HPDE6-E6E7 (cell line): ENCODE results near the gene TSC2.
"Not testable (repeated sequence)": the region's sequence is repeated elsewhere in the genome, so short reads cannot be mapped to it uniquely, and the experiment has no call there.

Experiments used
- DNase-seq: peaks from one replicate; pipeline ENCODE4 v3.0.0; 2011; ENCODE audit warnings: missing footprints; ENCODE audit errors: extremely low spot score

TSC2 gene

DNA sequence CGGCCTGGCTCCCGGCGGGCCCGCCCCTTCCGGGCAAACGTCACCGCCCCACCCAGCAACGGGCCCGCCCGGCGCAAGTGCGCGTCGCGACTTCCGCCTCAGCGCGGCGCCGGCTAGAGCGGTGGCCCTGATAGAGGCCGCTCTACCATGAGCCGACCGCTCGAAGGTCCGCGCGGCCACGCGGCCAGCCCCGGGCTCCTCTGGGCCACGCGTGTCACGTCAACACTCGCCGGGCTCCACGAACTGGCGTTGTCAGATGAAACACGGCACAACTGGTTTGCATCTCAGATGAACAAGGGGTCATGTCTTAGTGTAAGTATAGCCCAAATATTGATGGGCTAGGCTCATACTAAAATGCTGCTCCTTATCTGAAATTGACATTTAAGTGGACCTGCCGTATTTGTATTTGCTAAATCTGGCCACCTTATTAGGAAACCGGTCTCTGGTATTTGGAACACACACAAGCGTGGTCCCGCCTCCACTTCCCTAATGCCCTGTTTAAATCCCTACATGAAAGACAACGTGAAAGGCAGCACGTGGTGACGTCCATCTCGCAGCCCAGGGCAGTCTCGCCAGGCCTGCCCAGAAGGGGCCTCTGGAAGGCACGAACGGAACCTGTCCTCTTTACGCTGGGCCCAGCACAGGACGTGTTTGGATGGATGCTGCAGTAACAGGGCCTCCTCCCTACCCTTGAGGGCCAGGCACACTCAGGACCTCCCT lies 37.8 kb upstream of the TSC2 start, which contains the start of gene ZNF598:
TSS of gene ZNF598 (minus strand) at position 31 of the 720 bp plus-strand sequence.
- DNase-seq, result no peak

- DNase-seq, result not testable (repeated sequence)
These were observed 36.1 kb upstream of the TSC2 start for GRCh38 chr16:2011726-2012125.

DNA sequence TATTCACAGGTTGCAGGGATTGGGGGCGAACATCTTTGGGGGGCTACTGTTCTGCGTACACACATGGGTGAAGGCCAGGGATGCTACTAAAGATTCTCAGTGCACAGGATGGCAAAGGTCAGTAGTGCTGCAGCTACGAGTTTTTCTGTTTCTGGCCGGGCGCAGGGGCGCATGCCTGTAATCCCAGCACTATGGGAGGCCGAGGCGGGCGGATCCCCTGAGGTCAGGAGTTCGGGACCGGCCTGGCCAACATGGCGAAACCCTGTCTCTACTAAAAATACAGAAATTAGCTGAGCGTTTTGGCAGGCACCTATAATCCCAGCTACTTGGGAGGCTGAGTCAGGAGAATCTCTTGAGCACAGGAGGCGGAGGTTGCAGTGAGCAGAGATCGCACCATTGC lies 34.3 kb upstream of the TSC2 start:
- DNase-seq, result no peak

DNA sequence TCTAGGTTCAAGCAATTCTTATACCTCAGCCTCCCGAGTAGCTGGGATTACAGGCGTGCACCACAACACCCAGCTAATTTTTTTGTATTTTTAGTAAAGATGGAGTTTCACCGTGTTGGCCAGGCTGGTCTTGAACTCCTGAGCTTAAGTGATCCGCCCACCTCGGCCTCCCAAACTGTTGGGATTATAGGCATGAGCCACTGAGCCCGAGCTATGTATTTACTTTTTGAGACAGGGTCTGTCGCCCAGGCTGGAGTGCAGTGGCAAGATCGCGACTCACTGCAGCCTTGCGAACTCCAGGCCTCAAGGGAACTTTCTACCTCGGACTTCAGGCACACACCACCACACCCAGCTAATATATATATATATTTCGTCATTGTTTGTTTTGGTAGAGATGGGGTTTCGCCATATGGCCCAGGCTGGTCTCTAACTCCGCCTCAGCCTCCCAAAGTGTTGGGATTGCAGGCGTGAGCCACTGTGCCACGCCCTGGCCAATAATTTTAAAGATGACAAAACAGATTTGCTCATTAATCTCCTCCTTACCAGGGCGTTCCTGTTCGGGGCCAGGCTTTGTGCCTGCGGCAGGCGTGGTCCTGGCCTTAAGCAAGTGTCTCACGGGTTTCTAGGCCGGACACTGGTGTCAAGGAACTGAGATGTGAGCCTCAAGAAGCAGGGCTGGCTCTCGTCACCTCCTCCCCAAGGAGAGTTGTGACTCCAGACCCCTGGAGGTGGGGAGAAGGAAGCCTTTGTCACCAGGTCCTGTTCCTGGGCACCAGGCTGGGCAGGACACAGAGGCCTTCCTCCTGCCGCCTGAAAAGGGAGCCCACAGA lies 32.5 kb upstream of the TSC2 start:
- DNase-seq, result peak; percentile 66

DNA sequence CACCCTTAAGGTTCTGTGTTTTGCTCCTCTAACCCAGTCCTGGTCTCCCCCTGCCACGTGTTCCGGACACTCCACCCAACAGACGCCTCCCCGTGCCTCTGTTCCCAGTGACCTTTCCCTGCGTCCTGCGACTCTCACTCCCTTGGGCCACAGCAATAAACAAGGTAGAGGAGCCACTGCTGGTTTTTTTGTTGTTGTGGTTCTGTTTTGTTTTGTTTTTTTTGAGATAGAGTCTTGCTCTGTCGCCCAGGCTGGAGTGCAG lies 31.9 kb upstream of the TSC2 start:
- no peak for DNase-seq

DNA sequence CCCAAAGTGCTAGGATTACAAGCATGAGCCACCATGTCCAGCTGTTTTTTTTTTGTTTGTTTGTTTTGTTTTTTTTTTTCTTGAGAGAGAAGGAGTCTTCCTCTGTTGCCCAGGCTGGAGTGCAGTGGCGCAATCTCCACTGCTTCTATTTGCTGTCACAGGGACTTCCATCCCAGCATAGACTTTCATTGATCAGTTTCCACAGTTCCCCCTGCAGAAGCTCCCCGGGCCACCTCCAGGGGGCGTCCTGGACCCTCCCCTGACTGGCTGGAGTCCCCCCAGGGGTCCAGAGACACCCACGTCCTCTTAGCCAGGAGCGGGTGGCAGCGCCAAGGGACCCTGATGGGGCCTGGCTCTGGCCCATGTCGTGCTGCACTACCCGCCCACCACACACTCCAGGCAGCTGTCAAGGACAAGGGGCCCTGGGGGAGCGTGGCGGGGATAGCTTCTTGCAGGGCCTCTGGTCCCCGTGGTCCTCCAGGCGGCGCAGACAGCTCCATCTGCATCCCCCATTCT lies 31.3 kb upstream of the TSC2 start:
- DNase-seq, result no peak

GRCh38 chr16:2019518-2019920 lies 28.3 kb upstream of the TSC2 start, which contains the start of gene NPW:
NPW (plus strand) TSS chr16:2019785.
- no peak for DNase-seq

- DNase-seq, result no peak
These were observed 27.6 kb upstream of the TSC2 start for GRCh38 chr16:2019921-2020831.

- peak; percentile 38 for DNase-seq
These were observed 25.1 kb upstream of the TSC2 start for GRCh38 chr16:2022723-2023091.

GRCh38 chr16:2023092-2024031 lies 24.4 kb upstream of the TSC2 start:
- peak; percentile 79 for DNase-seq

DNA sequence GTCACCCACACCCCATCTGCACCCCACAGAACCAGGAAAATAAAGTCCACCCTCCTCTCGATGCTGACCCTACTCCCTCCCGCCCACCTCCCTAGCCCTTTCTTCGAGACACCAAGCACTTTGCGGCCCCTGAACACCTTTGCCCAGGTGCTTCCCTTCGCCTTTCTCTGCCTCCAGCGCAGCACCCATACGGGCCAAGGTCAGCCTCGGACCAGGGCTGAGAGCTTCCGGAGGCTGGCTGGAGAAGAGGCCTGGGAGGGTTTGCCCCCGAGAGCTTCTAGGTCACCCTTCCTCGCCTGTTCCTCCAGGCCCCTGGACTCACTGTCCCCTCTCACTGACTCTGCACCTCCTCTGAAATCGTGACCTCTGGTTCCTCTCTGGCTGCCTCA lies 23.8 kb upstream of the TSC2 start:
- no peak for DNase-seq

- no peak for DNase-seq
These were observed 22.5 kb upstream of the TSC2 start for GRCh38 chr16:2025251-2025650.

DNA sequence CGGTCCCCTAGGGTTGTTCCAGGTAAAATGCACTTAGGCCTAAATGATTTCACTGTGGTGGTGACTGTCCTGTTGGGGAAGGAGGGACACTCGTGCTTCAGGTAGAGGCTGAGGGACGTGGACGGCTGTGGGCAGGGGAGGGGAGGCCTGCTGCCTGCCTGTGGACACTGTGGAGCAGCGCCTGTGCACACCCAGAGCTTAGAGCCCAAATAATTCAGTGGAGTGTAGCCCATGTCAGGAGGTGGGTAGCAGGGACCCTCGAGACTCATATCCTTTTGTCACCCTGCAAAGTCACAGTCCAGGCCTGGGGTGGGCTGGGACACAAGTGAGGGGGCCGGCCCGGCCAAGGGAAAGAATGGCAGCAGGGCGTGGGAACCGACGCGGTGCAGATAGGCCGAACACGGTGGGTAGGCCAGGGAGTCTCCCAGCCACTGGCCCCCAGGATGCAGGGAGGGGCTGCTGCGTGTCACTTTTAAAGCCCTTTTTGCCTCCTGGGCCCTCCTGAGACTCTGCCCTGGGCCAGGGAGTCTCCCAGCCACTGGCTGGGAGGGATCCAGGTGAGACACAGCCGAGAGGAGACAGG lies 21.8 kb upstream of the TSC2 start:
- no peak for DNase-seq

- peak; percentile 45 for DNase-seq
These were observed 21.2 kb upstream of the TSC2 start, which contains the start of gene NHERF2 for GRCh38 chr16:2026461-2027023. NHERF2 (plus strand) TSS chr16:2026902; CDS start chr16:2027006, 104 bp downstream.

DNA sequence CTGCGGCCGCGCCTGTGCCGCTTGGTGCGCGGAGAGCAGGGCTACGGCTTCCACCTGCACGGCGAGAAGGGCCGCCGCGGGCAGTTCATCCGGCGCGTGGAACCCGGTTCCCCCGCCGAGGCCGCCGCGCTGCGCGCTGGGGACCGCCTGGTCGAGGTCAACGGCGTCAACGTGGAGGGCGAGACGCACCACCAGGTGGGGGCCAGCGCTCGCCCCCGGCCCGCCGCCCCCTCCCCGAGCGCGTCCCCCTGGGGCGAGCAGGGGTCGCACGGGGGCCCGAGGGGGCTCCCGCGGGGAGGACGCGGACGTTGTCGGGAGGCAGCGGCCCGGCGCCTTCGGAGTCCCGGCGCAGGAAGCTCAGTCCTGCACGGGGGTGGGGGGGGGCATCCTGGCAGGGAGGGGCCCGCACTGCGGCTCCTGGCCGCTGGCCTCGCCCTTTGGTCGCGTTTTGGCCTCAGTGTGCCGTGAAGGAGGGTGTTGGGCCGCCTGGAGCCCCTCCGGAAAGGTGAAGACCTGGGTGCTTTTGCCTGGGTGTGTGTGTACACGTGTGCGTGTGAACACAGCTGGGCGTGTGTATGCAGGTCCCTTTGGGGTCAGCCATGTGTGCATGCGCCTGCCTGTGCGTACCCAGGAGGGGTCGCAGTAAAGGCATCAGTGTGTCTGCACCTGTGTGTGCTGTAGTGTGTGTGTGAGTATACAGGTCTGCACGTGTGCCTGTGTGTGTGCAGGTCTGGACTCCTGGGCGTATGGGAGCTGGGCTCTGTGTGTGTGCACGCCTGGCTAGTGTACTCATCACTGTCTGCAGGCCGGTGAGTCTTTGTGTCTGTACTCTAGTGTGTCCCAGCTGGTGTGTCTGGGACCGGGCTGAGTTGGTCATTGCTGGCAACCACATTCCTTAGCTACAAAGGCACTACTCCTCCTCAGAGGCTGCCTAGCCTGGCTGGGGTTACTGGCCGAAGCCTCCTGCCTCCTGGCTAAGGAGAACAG lies 20.5 kb upstream of the TSC2 start:
- DNase-seq, result no peak

DNA sequence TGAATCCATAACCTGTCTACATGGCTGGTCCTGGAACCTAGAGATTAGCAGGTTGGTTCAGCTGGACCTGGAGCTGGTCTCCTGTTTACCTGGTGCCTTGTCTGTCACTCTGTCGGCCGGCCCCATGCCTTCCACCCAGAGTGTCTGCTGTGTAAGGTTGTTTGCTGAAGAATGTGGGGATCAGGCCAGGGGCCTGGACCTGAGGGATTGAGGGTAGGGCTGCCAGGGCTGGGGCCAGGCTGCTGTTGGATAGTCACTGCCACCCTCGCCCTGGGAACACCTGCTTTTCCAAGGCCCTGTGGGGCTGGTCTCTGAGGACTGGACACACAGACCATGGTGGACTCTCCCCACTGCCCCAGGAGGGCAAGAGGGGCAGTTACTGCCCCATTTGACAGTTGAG lies 19.6 kb upstream of the TSC2 start:
- DNase-seq, result no peak

- DNase-seq, result no peak
These were observed 19.1 kb upstream of the TSC2 start for GRCh38 chr16:2028620-2029220.

GRCh38 chr16:2029350-2029749 lies 18.4 kb upstream of the TSC2 start:
- DNase-seq, result no peak
